Measurements from ENCODE around the gene SOS2. TPM values are rescaled to one million over a fixed set of nuclear protein-coding genes. Genes with fewer than 3 reads are reported as not detected.
A peak's percentile ranks its signal among the peaks of the same experiment; 100 is the strongest.

Gene SOS2
- polyA plus RNA-seq, 1 donor (not counting 4 experiments of a cell fraction or from before 2014, with no cell fraction given) = 13.0 TPM

- Histone ChIP-seq H3K9ac (ENCODE audit: control insufficient read depth, extremely low read depth, insufficient read depth, low read length) (peak overlapping the region; percentile 94), H2AFZ (ENCODE audit: control insufficient read depth, low read length) (peak overlapping the region; percentile 96), H3K4me1 (ENCODE audit: control insufficient read depth, extremely low read depth, insufficient read depth, low read length) (peaks cover 15% of the 10 kb centered on the region), H3K4me2 (ENCODE audit: control insufficient read depth, extremely low read depth, insufficient read depth, low read depth, low read length) (peak overlapping the region; percentile 93), H3K79me2 (ENCODE audit: control insufficient read depth, insufficient read depth, low read length) (peaks cover 32% of the 10 kb centered on the region), H3K27ac (ENCODE audit: control insufficient read depth, insufficient read depth, low read length) (peak overlapping the region; percentile 98), H3K9me1 (ENCODE audit: control insufficient read depth, extremely low read depth, insufficient read depth, low read length) (no peaks in the 10 kb centered on the region), H3K27me3 (ENCODE audit: control insufficient read depth, extremely low read depth, insufficient read depth, low read length) (no peaks in the 10 kb centered on the region), H3K36me3 (ENCODE audit: control insufficient read depth in 2 of 2, extremely low read depth in 1 of 2, insufficient read depth in 2 of 2, low read length in 2 of 2) (no peaks in the 10 kb centered on the region), H3K4me3 (ENCODE audit: control insufficient read depth in 2 of 3, extremely low read depth in 1 of 3, insufficient read depth in 2 of 3, low read depth in 1 of 3, low read length in 3 of 3) (peak overlapping the region; percentile 76 to 86 (median 78)), H3K9me3 (ENCODE audit: control insufficient read depth, low read depth, low read length) (no peaks in the 10 kb centered on the region), H4K20me1 (ENCODE audit: control insufficient read depth, extremely low read depth, insufficient read depth, low read length) (peaks cover 9% of the 10 kb centered on the region)
- TF ChIP-seq CTCF (optimal IDR thresholded peaks at IDR 0.05 in 1 of 3, IDR thresholded peaks at IDR 0.05 in 1 of 3, conservative IDR thresholded peaks at IDR 0.05 in 1 of 3; ENCODE audit: extremely low read depth in 1 of 3, insufficient read depth in 2 of 3, low read length in 3 of 3) (no peak), EZH2 (IDR thresholded peaks at IDR 0.05; ENCODE audit: low read length) (no peak)
- dilution Hi-C loops (cut with MboI; ENCODE audit: extremely low pct_ligation_motif_present, low sequenced_read_pairs) = no loop called here
- no peak for DNase-seq (ENCODE audit: low read depth, low spot score)
- FAIRE-seq = no peak
These were observed 881 bp upstream of the SOS2 start for GRCh38 chr14:50232276-50232642.

GRCh38 chr14:50230701-50231474 is 490 bp downstream of the SOS2 start:
- H3K4me1 ChIP-seq (ENCODE audit: control insufficient read depth, extremely low read depth, insufficient read depth, low read length) = peaks cover 15% of the 10 kb centered on the region
- peak overlapping the region; percentile 98 for H3K27ac ChIP-seq (ENCODE audit: control insufficient read depth, insufficient read depth, low read length)
- dilution Hi-C loops (cut with MboI; ENCODE audit: extremely low pct_ligation_motif_present, low sequenced_read_pairs) = no loop called here
- FAIRE-seq (peak; percentile 9), DNase-seq (ENCODE audit: low read depth, low spot score) (peak; percentile 53)
- H3K27me3 ChIP-seq (ENCODE audit: control insufficient read depth, extremely low read depth, insufficient read depth, low read length) = no peaks in the 10 kb centered on the region
- H3K9ac ChIP-seq (ENCODE audit: control insufficient read depth, extremely low read depth, insufficient read depth, low read length) = peak overlapping the region; percentile 94
- H2AFZ ChIP-seq (ENCODE audit: control insufficient read depth, low read length) = peak overlapping the region; percentile 1
- H3K79me2 ChIP-seq (ENCODE audit: control insufficient read depth, insufficient read depth, low read length) = peaks cover 45% of the 10 kb centered on the region
- H3K4me3 ChIP-seq (ENCODE audit: control insufficient read depth in 2 of 3, extremely low read depth in 1 of 3, insufficient read depth in 2 of 3, low read depth in 1 of 3, low read length in 3 of 3) = peak overlapping the region; percentile 86 to 98 (median 95)
- no peaks in the 10 kb centered on the region for H3K9me3 ChIP-seq (ENCODE audit: control insufficient read depth, low read depth, low read length)
- TF ChIP-seq CTCF (optimal IDR thresholded peaks at IDR 0.05 in 1 of 3, IDR thresholded peaks at IDR 0.05 in 1 of 3, conservative IDR thresholded peaks at IDR 0.05 in 1 of 3; ENCODE audit: extremely low read depth in 1 of 3, insufficient read depth in 2 of 3, low read length in 3 of 3) = no peak
- TF ChIP-seq EZH2 (IDR thresholded peaks at IDR 0.05; ENCODE audit: low read length) = no peak
- H4K20me1 ChIP-seq (ENCODE audit: control insufficient read depth, extremely low read depth, insufficient read depth, low read length) = peaks cover 12% of the 10 kb centered on the region
- peak overlapping the region; percentile 99 for H3K4me2 ChIP-seq (ENCODE audit: control insufficient read depth, extremely low read depth, insufficient read depth, low read depth, low read length)
- no peaks in the 10 kb centered on the region for H3K36me3 ChIP-seq (ENCODE audit: control insufficient read depth in 2 of 2, extremely low read depth in 1 of 2, insufficient read depth in 2 of 2, low read length in 2 of 2)
- no peaks in the 10 kb centered on the region for H3K9me1 ChIP-seq (ENCODE audit: control insufficient read depth, extremely low read depth, insufficient read depth, low read length)

All from keratinocyte (primary cell).